PC-3 (cell line): ENCODE results near the gene FNDC7.

Source experiments
- EZH2 ChIP-seq: fragments of 300-600 bp; sonication (generic); IDR thresholded peaks from one replicate; pipeline ENCODE4 v1.6.1; 2017; ENCODE audit warnings: antibody characterized with exemption, mild to moderate bottlenecking, low read length; ENCODE audit not compliant: unreplicated experiment
- TF ChIP-seq, protein P1 (sequence below): fragments of 300-600 bp; sonication (generic); conservative IDR thresholded peaks from 2 replicates; pipeline ENCODE4 v1.5.1; 2017; ENCODE audit warnings: antibody characterized with exemption, low read depth, mild to moderate bottlenecking, low read length

DNA sequence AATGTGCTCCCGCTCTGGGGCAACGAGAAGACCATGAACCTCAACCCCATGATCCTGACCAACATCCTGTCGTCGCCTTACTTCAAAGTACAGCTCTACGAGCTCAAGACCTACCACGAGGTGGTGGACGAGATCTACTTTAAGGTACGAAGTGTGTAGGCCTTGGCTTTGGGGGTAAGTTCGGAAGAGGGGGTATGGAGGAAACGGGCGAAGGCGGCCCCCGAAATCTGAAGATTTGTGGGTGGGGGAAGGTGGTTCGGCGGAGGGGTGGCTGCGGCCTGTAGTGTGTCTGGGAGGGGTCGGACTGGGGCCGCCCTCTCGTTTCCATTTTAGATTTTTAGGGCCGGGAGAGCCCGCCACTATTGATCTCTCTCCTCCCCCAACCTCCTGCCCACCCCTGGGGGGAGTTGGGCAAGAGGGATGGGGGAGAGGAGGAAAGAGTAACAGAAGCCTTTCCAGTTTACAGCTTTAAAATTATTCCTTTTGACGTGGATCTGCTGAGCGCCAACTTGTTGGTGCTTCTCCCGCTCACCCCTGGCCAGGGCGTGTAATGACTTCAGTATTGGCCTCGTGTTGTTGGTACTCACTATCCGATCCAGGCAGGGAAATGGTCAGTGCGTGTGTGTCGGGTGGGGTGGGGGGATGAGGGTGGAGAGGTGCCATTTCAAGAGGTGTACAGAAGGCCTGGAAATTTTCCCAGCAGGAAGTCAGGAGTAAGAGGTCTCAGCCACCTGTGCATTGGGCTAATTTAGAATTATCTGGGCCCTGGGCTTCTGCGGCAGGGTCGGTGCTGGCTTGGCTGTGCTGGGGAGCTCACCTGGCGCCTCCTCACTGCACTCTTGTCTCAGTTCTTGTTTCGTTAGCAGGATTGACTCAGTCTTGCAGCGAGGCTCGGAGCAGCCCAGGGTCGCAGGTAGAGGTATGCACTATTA is 19.7 kb upstream of the FNDC7 start:
- TF ChIP-seq, protein P1, sequence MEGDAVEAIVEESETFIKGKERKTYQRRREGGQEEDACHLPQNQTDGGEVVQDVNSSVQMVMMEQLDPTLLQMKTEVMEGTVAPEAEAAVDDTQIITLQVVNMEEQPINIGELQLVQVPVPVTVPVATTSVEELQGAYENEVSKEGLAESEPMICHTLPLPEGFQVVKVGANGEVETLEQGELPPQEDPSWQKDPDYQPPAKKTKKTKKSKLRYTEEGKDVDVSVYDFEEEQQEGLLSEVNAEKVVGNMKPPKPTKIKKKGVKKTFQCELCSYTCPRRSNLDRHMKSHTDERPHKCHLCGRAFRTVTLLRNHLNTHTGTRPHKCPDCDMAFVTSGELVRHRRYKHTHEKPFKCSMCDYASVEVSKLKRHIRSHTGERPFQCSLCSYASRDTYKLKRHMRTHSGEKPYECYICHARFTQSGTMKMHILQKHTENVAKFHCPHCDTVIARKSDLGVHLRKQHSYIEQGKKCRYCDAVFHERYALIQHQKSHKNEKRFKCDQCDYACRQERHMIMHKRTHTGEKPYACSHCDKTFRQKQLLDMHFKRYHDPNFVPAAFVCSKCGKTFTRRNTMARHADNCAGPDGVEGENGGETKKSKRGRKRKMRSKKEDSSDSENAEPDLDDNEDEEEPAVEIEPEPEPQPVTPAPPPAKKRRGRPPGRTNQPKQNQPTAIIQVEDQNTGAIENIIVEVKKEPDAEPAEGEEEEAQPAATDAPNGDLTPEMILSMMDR = peak; percentile 40
- no peak for TF ChIP-seq EZH2
